Colonic mucosa (tissue), 4 donors: ENCODE data around the gene OLFML2A. TPM values are rescaled to one million over a fixed set of nuclear protein-coding genes. Genes with fewer than 3 reads are reported as not detected.

ENCODE experiments used
- DNase-seq: peaks from one replicate; pipeline ENCODE4 v3.0.0-alpha.2; 2020
- H3K27ac ChIP-seq: fragments of 200-600 bp; one replicate; pipeline ENCODE4 v1.8.0; 2021
- H3K27me3 ChIP-seq: fragments of 200-600 bp; one replicate; pipeline ENCODE4 v1.8.0; 2021
- H3K36me3 ChIP-seq: fragments of 200-600 bp; one replicate; pipeline ENCODE4 v1.8.0; 2021
- H3K4me1 ChIP-seq: fragments of 200-600 bp; one replicate; pipeline ENCODE4 v1.8.0; 2021; ENCODE audit warnings: mild to moderate bottlenecking
- H3K4me3 ChIP-seq: fragments of 200-600 bp; one replicate; pipeline ENCODE4 v1.8.0; 2021
- H3K9ac ChIP-seq, 2 donors: one replicate each; pipeline ENCODE4 v1.7.0; 2013; ENCODE audit warnings: control low read depth in 2 of 2, low read depth in 2 of 2, low read length in 2 of 2
- H3K9me3 ChIP-seq: fragments of 200-600 bp; one replicate; pipeline ENCODE4 v1.8.0; 2021
- intact Hi-C: fragments of 100-400 bp; cut with DNase I; formaldehyde crosslinking; loops from one replicate; pipeline ENCODE4 v1.14.1; 2022
- total RNA-seq, 2 donors: library from RNA; stranded (reverse); fragmentation: NEBNext Ultra II Directional in 1 of 2; extraction: Animal tissue kit (Norgen Biotek cat#: 25700) in 1 of 2; gene quantifications; one replicate each; pipeline ENCODE4 v1.2.1, GENCODE V29; 2021
- TF ChIP-seq, protein P1 (sequence below): fragments of 200-600 bp; IDR thresholded peaks from one replicate; pipeline ENCODE4 v1.8.0; 2022; ENCODE audit warnings: antibody characterized with exemption, mild to moderate bottlenecking
- donor health status: healthy.
- donor health status: DM: no; HTN: no; CAD: no.
- donor health status: DM: no; HTN: no; CAD: no.

The OLFML2A gene
- total RNA-seq, 2 donors from 2014 or later, result 2.9 to 12.1 TPM

DNA sequence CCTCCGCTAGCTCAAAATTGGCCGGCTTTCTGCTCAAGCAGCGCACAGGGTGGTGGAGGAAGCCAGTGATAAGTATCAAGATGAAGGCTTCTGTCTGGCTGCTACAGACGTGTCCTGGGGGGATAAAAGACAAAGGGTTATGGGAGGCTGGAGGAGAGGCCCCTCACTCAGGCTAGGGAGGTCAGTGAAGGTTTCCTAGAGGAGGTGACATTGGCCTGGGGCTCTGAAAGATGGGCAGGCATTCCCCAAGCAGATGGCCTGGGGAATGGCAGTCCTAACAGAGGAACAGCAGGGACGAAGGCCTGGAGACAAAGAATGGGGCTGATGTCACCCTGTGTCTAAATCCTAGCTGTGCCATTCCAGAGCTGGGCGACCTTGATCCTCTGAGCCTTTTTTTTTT lies 32.3 kb downstream of the OLFML2A start:
- no peak for DNase-seq
- H3K9ac ChIP-seq, result no peak overlapping the region
- H3K4me3 ChIP-seq, result no peak overlapping the region
- no peaks in the 10 kb centered on the region for H3K27me3 ChIP-seq
- no peaks in the 10 kb centered on the region for H3K4me1 ChIP-seq
- TF ChIP-seq, protein P1, sequence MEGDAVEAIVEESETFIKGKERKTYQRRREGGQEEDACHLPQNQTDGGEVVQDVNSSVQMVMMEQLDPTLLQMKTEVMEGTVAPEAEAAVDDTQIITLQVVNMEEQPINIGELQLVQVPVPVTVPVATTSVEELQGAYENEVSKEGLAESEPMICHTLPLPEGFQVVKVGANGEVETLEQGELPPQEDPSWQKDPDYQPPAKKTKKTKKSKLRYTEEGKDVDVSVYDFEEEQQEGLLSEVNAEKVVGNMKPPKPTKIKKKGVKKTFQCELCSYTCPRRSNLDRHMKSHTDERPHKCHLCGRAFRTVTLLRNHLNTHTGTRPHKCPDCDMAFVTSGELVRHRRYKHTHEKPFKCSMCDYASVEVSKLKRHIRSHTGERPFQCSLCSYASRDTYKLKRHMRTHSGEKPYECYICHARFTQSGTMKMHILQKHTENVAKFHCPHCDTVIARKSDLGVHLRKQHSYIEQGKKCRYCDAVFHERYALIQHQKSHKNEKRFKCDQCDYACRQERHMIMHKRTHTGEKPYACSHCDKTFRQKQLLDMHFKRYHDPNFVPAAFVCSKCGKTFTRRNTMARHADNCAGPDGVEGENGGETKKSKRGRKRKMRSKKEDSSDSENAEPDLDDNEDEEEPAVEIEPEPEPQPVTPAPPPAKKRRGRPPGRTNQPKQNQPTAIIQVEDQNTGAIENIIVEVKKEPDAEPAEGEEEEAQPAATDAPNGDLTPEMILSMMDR, result no peak
- intact Hi-C loops, result no loop called here
- no peaks in the 10 kb centered on the region for H3K36me3 ChIP-seq
- H3K27ac ChIP-seq, result no peak overlapping the region
- no peaks in the 10 kb centered on the region for H3K9me3 ChIP-seq

DNA sequence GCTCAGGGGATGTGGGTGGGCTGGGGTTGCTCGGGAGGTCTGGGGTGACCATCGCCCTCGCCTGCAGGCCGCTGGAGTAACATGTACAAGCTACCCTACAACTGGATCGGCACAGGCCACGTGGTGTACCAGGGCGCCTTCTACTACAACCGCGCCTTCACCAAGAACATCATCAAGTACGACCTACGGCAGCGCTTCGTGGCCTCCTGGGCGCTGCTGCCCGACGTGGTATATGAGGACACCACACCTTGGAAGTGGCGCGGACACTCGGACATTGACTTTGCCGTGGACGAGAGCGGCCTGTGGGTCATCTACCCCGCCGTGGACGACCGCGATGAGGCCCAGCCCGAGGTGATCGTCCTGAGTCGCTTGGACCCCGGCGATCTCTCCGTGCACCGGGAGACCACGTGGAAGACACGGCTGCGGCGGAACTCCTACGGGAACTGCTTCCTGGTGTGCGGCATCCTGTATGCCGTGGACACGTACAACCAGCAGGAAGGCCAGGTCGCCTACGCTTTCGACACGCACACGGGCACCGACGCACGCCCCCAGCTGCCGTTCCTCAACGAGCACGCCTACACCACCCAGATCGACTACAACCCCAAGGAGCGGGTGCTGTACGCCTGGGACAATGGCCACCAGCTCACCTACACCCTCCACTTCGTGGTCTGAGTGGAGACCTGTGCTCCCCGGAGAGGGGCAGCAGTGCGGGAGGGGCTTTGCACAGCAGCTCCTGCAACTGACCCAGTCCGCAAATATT lies 33.0 kb downstream of the OLFML2A start:
- Histone ChIP-seq H3K4me3 (no peak overlapping the region), H3K9me3 (no peaks in the 10 kb centered on the region), H3K27ac (no peak overlapping the region), H3K4me1 (no peaks in the 10 kb centered on the region), H3K9ac (no peak overlapping the region), H3K27me3 (no peaks in the 10 kb centered on the region), H3K36me3 (no peaks in the 10 kb centered on the region)
- intact Hi-C loops, result no loop called here
- TF ChIP-seq, protein P1, result no peak
- DNase-seq, result no peak

DNA sequence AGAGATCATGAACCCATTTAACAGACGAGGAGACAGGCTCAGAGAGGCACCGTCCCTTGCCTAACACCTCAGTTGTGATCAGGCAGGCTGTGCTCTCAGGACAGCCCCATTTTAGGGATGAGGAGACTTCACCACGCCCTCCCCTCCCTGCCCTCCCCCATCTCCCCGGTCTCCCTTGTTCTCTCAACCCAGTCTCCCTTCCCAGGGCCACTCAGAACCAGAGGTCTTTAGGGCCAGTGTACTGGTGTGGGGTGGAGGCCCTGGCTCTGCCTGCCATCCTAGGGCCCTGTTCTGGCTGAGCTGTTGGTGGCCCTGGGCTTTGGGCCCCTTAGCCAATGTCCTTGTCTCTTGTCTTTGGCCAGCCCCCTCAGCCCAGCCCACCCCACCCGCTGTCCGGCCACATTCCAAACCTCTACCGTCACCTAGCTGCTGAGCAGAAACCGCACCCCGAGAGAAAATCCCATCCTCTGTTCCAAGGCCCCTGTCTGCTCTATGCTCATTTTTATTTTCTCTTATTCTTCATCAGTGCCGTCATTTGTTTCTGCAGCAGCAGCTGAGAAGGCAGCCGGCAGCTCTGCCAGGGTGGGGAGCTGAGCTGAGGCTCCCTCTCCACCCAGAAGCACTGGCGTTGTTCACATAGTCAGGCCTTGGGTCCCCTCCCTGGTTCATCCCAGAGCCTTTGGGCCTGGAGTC lies 33.9 kb downstream of the OLFML2A start:
- TF ChIP-seq, protein P1, result no peak
- no peaks in the 10 kb centered on the region for H3K4me1 ChIP-seq
- H3K36me3 ChIP-seq, result no peaks in the 10 kb centered on the region
- intact Hi-C loops, result no loop called here
- no peaks in the 10 kb centered on the region for H3K27me3 ChIP-seq
- H3K9me3 ChIP-seq, result no peaks in the 10 kb centered on the region
- H3K27ac ChIP-seq, result peak overlapping the region; percentile 22
- no peak overlapping the region for H3K4me3 ChIP-seq
- no peak for DNase-seq
- no peak overlapping the region for H3K9ac ChIP-seq

DNA sequence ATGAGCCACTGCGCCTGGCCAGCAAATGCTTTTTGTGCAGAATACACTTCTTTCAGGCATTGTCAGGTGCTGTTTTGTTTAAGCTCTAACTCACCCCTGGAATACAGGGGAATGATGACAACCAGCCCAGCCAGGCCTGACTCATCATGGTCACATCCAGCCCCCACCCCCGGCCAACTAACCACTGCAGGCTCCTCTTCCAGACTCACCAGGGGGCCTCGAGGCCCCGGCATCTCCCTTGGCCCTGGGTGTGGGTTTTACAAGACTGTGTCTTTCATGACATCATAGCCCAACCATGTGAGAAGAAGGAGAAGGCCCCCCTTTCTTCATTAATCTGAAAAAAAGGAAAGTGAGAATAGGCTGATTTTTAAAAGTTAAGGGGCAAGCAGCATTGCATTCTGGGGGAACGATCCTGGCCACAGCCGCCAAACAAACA lies 35.5 kb downstream of the OLFML2A start:
- no peaks in the 10 kb centered on the region for H3K36me3 ChIP-seq
- H3K4me3 ChIP-seq, result no peak overlapping the region
- TF ChIP-seq, protein P1, result no peak
- no peaks in the 10 kb centered on the region for H3K27me3 ChIP-seq
- no peak for DNase-seq
- H3K4me1 ChIP-seq, result no peaks in the 10 kb centered on the region
- no peaks in the 10 kb centered on the region for H3K9me3 ChIP-seq
- no peak overlapping the region for H3K27ac ChIP-seq
- intact Hi-C loops, result no loop called here
- H3K9ac ChIP-seq, result no peak overlapping the region

DNA sequence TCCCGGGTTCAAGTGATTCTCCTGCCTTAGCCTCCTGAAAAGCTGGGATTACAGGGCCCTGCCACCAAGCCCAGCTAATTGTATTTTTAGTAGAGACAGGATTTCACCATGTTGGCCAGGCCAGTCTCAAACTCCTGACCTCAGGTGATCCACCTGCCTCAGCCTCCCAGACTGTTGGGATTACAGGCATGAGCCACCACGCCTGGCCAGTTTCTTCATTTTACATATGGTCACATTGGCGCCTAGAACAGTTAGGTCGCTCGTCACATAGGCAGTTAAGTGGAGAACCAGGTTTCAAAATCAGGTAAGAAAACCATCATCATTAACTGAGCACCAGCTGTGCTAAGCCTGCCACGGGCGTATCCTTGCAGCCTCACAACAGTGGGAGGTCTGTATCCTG lies 36.1 kb downstream of the OLFML2A start:
- Histone ChIP-seq H3K9me3 (no peaks in the 10 kb centered on the region), H3K9ac (no peak overlapping the region), H3K4me3 (no peak overlapping the region), H3K36me3 (no peaks in the 10 kb centered on the region), H3K27me3 (no peaks in the 10 kb centered on the region), H3K27ac (no peak overlapping the region), H3K4me1 (no peaks in the 10 kb centered on the region)
- no peak for DNase-seq
- intact Hi-C loops, result no loop called here
- TF ChIP-seq, protein P1, result no peak
